ENCODE results near the gene HBG1. TPM values are rescaled to one million over a fixed set of nuclear protein-coding genes. Genes with fewer than 3 reads are reported as not detected.
"Not testable (repeated sequence)": the region's sequence is repeated elsewhere in the genome, so short reads cannot be mapped to it uniquely, and the experiment has no call there.

The HBG1 gene
- total RNA-seq (2014; rRNA removed) (not detected in 2 replicates), Bru-seq, nascent RNA (not detected), BruChase-seq, experiment 1, labeled RNA remaining after a 6-hour chase (percentile 24 among the genes with signal in this experiment), BruChase-seq, experiment 2, labeled RNA remaining after a 2-hour chase (percentile 35 among the genes with signal in this experiment)
- long read RNA-seq, result 0 reads

- POLR2A ChIA-PET (ENCODE audit: unreplicated experiment); DNase-seq; H3K9ac ChIP-seq (ENCODE audit: low read length); H3K4me1 ChIP-seq (ENCODE audit: insufficient read depth, low read length); H4K20me1 ChIP-seq (ENCODE audit: low read length); BruUV-seq (replicated peaks); H3K4me2 ChIP-seq (ENCODE audit: low read length); H3K9me3 ChIP-seq (ENCODE audit: low read length); H3K79me2 ChIP-seq (ENCODE audit: low read length); H3K27ac ChIP-seq (ENCODE audit: low read length); intact Hi-C loops (cut with micrococcal nuclease); H3F3A ChIP-seq (ENCODE audit: low read length, unreplicated experiment); H3K9me2 ChIP-seq (replicated peaks; ENCODE audit: low read length); H3K36me3 ChIP-seq (ENCODE audit: low read depth, low read length); H2AFZ ChIP-seq (ENCODE audit: low read length); H3K4me3 ChIP-seq (ENCODE audit: low read length); CTCF ChIA-PET; ATAC-seq: not testable (repeated sequence)
- H3K27me3 ChIP-seq (ENCODE audit: low read length), result peaks cover 15% of the 10 kb centered on the region
Measured at GRCh38 chr11:5249807-5250396, at the start of gene HBG1. TSS of gene HBG1 (minus strand) at chr11:5249857. CDS start at chr11:5249804, 53 bp downstream.

GRCh38 chr11:5298451-5298850, 48.8 kb upstream of the HBG1 start:
- Histone ChIP-seq H4K20me1 (ENCODE audit: low read length) (no peaks in the 10 kb centered on the region), H3K4me1 (ENCODE audit: insufficient read depth, low read length) (no peaks in the 10 kb centered on the region), H2AFZ (ENCODE audit: low read length) (no peak overlapping the region), H3K9ac (ENCODE audit: low read length) (no peak overlapping the region), H3K27me3 (ENCODE audit: low read length) (peaks cover 18% of the 10 kb centered on the region; the same call in 1 of the 2 replicates), H3K9me2 (replicated peaks; ENCODE audit: low read length) (no peaks in the 10 kb centered on the region), H3K4me3 (ENCODE audit: low read length) (no peak overlapping the region), H3K27ac (ENCODE audit: low read length) (no peak overlapping the region), H3K9me3 (ENCODE audit: low read length) (no peaks in the 10 kb centered on the region), H3K4me2 (ENCODE audit: low read length) (no peak overlapping the region), H3K36me3 (ENCODE audit: low read depth, low read length) (no peaks in the 10 kb centered on the region), H3K79me2 (ENCODE audit: low read length) (no peaks in the 10 kb centered on the region), H3F3A (ENCODE audit: low read length, unreplicated experiment) (no peaks in the 10 kb centered on the region)
- ChIA-PET CTCF (no interaction called here), POLR2A (ENCODE audit: unreplicated experiment) (no interaction called here)
- DNase-seq (no peak), ATAC-seq (no peak)
- no peak for TF ChIP-seq EZH2phosphoT487 (IDR thresholded peaks at IDR 0.05; ENCODE audit: borderline replicate concordance, low read length)
- no peak for TF ChIP-seq CTCF (conservative IDR thresholded peaks at IDR 0.05; ENCODE audit: low read depth, low read length)
- no peak for TF ChIP-seq EZH2 (IDR thresholded peaks at IDR 0.05; ENCODE audit: low read length, unreplicated experiment)
- intact Hi-C loops (cut with micrococcal nuclease), result no loop called here
- BruUV-seq (replicated peaks), result no TSS peak

- DNase-seq (no peak), ATAC-seq (no peak)
- no peak overlapping the region for H2AFZ ChIP-seq (ENCODE audit: low read length)
- H3F3A ChIP-seq (ENCODE audit: low read length, unreplicated experiment), result no peaks in the 10 kb centered on the region
- no peaks in the 10 kb centered on the region for H3K9me2 ChIP-seq (replicated peaks; ENCODE audit: low read length)
- peaks cover 18% of the 10 kb centered on the region; the same call in 1 of the 2 replicates for H3K27me3 ChIP-seq (ENCODE audit: low read length)
- no peaks in the 10 kb centered on the region for H3K36me3 ChIP-seq (ENCODE audit: low read depth, low read length)
- no peaks in the 10 kb centered on the region for H4K20me1 ChIP-seq (ENCODE audit: low read length)
- ChIA-PET CTCF (no interaction called here), POLR2A (ENCODE audit: unreplicated experiment) (no interaction called here)
- H3K79me2 ChIP-seq (ENCODE audit: low read length), result no peaks in the 10 kb centered on the region
- no peak overlapping the region for H3K4me3 ChIP-seq (ENCODE audit: low read length)
- intact Hi-C loops (cut with micrococcal nuclease), result no loop called here
- no peak overlapping the region for H3K4me2 ChIP-seq (ENCODE audit: low read length)
- H3K4me1 ChIP-seq (ENCODE audit: insufficient read depth, low read length), result no peaks in the 10 kb centered on the region
- no peak overlapping the region for H3K27ac ChIP-seq (ENCODE audit: low read length)
- H3K9ac ChIP-seq (ENCODE audit: low read length), result no peak overlapping the region
- no TSS peak for BruUV-seq (replicated peaks)
- H3K9me3 ChIP-seq (ENCODE audit: low read length), result no peaks in the 10 kb centered on the region
- no peak for TF ChIP-seq CTCF (conservative IDR thresholded peaks at IDR 0.05; ENCODE audit: low read depth, low read length)
- TF ChIP-seq EZH2 (IDR thresholded peaks at IDR 0.05; ENCODE audit: low read length, unreplicated experiment), result no peak
- no peak for TF ChIP-seq EZH2phosphoT487 (IDR thresholded peaks at IDR 0.05; ENCODE audit: borderline replicate concordance, low read length)
Measured at GRCh38 chr11:5297721-5298323, 48.2 kb upstream of the HBG1 start.

GRCh38 chr11:5294342-5294995, 44.8 kb upstream of the HBG1 start:
- POLR2A ChIA-PET (ENCODE audit: unreplicated experiment); BruUV-seq (replicated peaks); intact Hi-C loops (cut with micrococcal nuclease): not testable (repeated sequence)

More at GRCh38 chr11:5294342-5294995, 44.8 kb upstream of the HBG1 start:
- H3K4me1 ChIP-seq (ENCODE audit: insufficient read depth, low read length); H2AFZ ChIP-seq (ENCODE audit: low read length); H3K79me2 ChIP-seq (ENCODE audit: low read length); H3K9me3 ChIP-seq (ENCODE audit: low read length); H3K27ac ChIP-seq (ENCODE audit: low read length); H3K4me2 ChIP-seq (ENCODE audit: low read length); ATAC-seq; H3F3A ChIP-seq (ENCODE audit: low read length, unreplicated experiment); H3K36me3 ChIP-seq (ENCODE audit: low read depth, low read length); H3K4me3 ChIP-seq (ENCODE audit: low read length); H3K27me3 ChIP-seq (ENCODE audit: low read length); CTCF ChIA-PET; DNase-seq; H4K20me1 ChIP-seq (ENCODE audit: low read length); H3K9ac ChIP-seq (ENCODE audit: low read length); H3K9me2 ChIP-seq (replicated peaks; ENCODE audit: low read length): not testable (repeated sequence)
